PC-3 (cell line): ENCODE results near the gene NRIP2. TPM values are rescaled to one million over a fixed set of nuclear protein-coding genes. Genes with fewer than 3 reads are reported as not detected.

Experiments
- ATAC-seq: fragments of 200-7000 bp; cut with Tn5 transposase; 2 replicates; pipeline ENCODE4 v1.9.1; 2020; ENCODE audit warnings: mild to moderate bottlenecking, moderate library complexity
- BruUV-seq: library from RNA; stranded (reverse); fragments of 400-500 nt; replicated peaks from 2 replicates; lab custom pipeline; 2021; lab: Mats Ljungman, UMichigan
- CTCF ChIA-PET: fragments of 300-600 bp; sonication (Branson Sonifier 250); formaldehyde crosslinking; loops from one replicate; lab custom pipeline; 2022; ENCODE audit warnings: antibody characterized with exemption; lab: Charles Lee
- POLR2A ChIA-PET: fragments of 300-600 bp; sonication (Branson Sonifier 250); formaldehyde crosslinking; loops from one replicate; lab custom pipeline; 2022; ENCODE audit warnings: antibody characterized with exemption; ENCODE audit not compliant: unreplicated experiment; lab: Charles Lee
- DNase-seq: peaks from one replicate; pipeline ENCODE4 v3.0.0-alpha.2; 2015
- H2AFZ ChIP-seq: fragments of 300-600 bp; sonication (generic); 2 replicates; pipeline ENCODE4 v1.6.0; 2016; ENCODE audit warnings: antibody characterized with exemption, low read length
- H3F3A ChIP-seq: fragments of 300-600 bp; sonication (generic); one replicate; pipeline ENCODE4 v1.6.0; 2017; ENCODE audit warnings: antibody characterized with exemption, low read length, control low read depth, mild to moderate bottlenecking; ENCODE audit not compliant: unreplicated experiment
- H3K27ac ChIP-seq: fragments of 300-600 bp; sonication (generic); 2 replicates; pipeline ENCODE4 v1.5.1; 2016; ENCODE audit warnings: mild to moderate bottlenecking, low read length
- H3K27me3 ChIP-seq: fragments of 300-600 bp; sonication (generic); 2 replicates; pipeline ENCODE4 v1.6.1; 2016; ENCODE audit warnings: low read length, mixed read lengths
- H3K36me3 ChIP-seq: fragments of 300-600 bp; sonication (generic); 2 replicates; pipeline ENCODE4 v1.6.1; 2016; ENCODE audit warnings: low read depth, mixed run types, low read length, mixed read lengths
- H3K4me1 ChIP-seq: fragments of 300-600 bp; sonication (generic); 2 replicates; pipeline ENCODE4 v1.5.1; 2016; ENCODE audit warnings: low read length; ENCODE audit not compliant: insufficient read depth
- H3K4me2 ChIP-seq: fragments of 300-600 bp; sonication (generic); 2 replicates; pipeline ENCODE4 v1.6.0; 2016; ENCODE audit warnings: low read length
- H3K4me3 ChIP-seq: fragments of 300-600 bp; sonication (generic); 2 replicates; pipeline ENCODE4 v1.5.1; 2016; ENCODE audit warnings: mild to moderate bottlenecking, low read length, mixed read lengths
- H3K79me2 ChIP-seq: fragments of 300-600 bp; sonication (generic); 2 replicates; pipeline ENCODE4 v1.6.1; 2017; ENCODE audit warnings: low read length, mixed read lengths
- H3K9ac ChIP-seq: fragments of 300-600 bp; sonication (generic); 2 replicates; pipeline ENCODE4 v1.6.0; 2016; ENCODE audit warnings: mild to moderate bottlenecking, low read length
- H3K9me2 ChIP-seq: fragments of 300-600 bp; sonication (generic); replicated peaks from 2 replicates; pipeline ENCODE4 v1.6.1; 2016; ENCODE audit warnings: mixed run types, low read length, mixed read lengths
- H3K9me3 ChIP-seq: fragments of 300-600 bp; sonication (generic); 2 replicates; pipeline ENCODE4 v1.6.1; 2016; ENCODE audit warnings: low read length, mixed read lengths
- H4K20me1 ChIP-seq: fragments of 300-600 bp; sonication (generic); 2 replicates; pipeline ENCODE4 v1.6.1; 2016; ENCODE audit warnings: low read length, mixed read lengths
- CTCF ChIP-seq: fragments of 300-600 bp; sonication (generic); conservative IDR thresholded peaks from 2 replicates; pipeline ENCODE4 v1.5.1; 2017; ENCODE audit warnings: antibody characterized with exemption, low read depth, mild to moderate bottlenecking, low read length
- EZH2 ChIP-seq: fragments of 300-600 bp; sonication (generic); IDR thresholded peaks from one replicate; pipeline ENCODE4 v1.6.1; 2017; ENCODE audit warnings: antibody characterized with exemption, mild to moderate bottlenecking, low read length; ENCODE audit not compliant: unreplicated experiment
- EZH2phosphoT487 ChIP-seq: fragments of 300-600 bp; sonication (generic); IDR thresholded peaks from 2 replicates; pipeline ENCODE4 v1.6.1; 2018; ENCODE audit warnings: mild to moderate bottlenecking, antibody characterized with exemption, low read length, borderline replicate concordance
- intact Hi-C: fragments of 100-400 bp; cut with micrococcal nuclease; formaldehyde crosslinking; loops from 2 replicates; pipeline ENCODE4 v1.9.0; 2023
- total RNA-seq: library from RNA; depleted of rRNA; stranded (reverse); fragments of >200 nt; gene quantifications from 2 replicates; pipeline ENCODE4 v1.2.3, GENCODE V29; 2014

NRIP2 gene
- total RNA-seq, 1 experiment from 2014 or later = not detected

- ChIA-PET CTCF (no interaction called here), POLR2A (no interaction called here)
- H3K4me2 ChIP-seq = no peak overlapping the region
- no peaks in the 10 kb centered on the region for H4K20me1 ChIP-seq
- TF ChIP-seq CTCF (no peak), EZH2 (no peak), EZH2phosphoT487 (no peak)
- no peaks in the 10 kb centered on the region for H3K79me2 ChIP-seq
- no peaks in the 10 kb centered on the region for H3K9me2 ChIP-seq
- BruUV-seq = no TSS peak
- H3K27me3 ChIP-seq = no peaks in the 10 kb centered on the region
- H3K27ac ChIP-seq = no peak overlapping the region
- H3F3A ChIP-seq = no peaks in the 10 kb centered on the region
- H2AFZ ChIP-seq = no peak overlapping the region
- intact Hi-C loops = no loop called here
- no peaks in the 10 kb centered on the region for H3K4me1 ChIP-seq
- H3K9ac ChIP-seq = no peak overlapping the region
- no peak for DNase-seq
- no peak overlapping the region for H3K4me3 ChIP-seq
- H3K9me3 ChIP-seq = no peaks in the 10 kb centered on the region
- no peak for ATAC-seq
- H3K36me3 ChIP-seq = peaks cover 7% of the 10 kb centered on the region; the same call in 1 of the 2 replicates
Measured at GRCh38 chr12:2824541-2824940, 10.3 kb downstream of the NRIP2 start.

GRCh38 chr12:2823483-2823882 lies 11.4 kb downstream of the NRIP2 start:
- no peak for ATAC-seq
- ChIA-PET CTCF (no interaction called here), POLR2A (no interaction called here)
- H3F3A ChIP-seq = no peaks in the 10 kb centered on the region
- no TSS peak for BruUV-seq
- no peaks in the 10 kb centered on the region for H3K4me1 ChIP-seq
- H3K9me3 ChIP-seq = no peaks in the 10 kb centered on the region
- no peaks in the 10 kb centered on the region for H3K79me2 ChIP-seq
- H2AFZ ChIP-seq = no peak overlapping the region
- no peak overlapping the region for H3K9ac ChIP-seq
- H3K4me2 ChIP-seq = no peak overlapping the region
- no peaks in the 10 kb centered on the region for H4K20me1 ChIP-seq
- H3K27ac ChIP-seq = no peak overlapping the region
- H3K36me3 ChIP-seq = peaks cover 7% of the 10 kb centered on the region; the same call in 1 of the 2 replicates
- TF ChIP-seq EZH2phosphoT487 = no peak
- TF ChIP-seq EZH2 = no peak
- TF ChIP-seq CTCF = no peak
- no peak for DNase-seq
- H3K4me3 ChIP-seq = no peak overlapping the region
- intact Hi-C loops = no loop called here
- H3K27me3 ChIP-seq = no peaks in the 10 kb centered on the region
- no peaks in the 10 kb centered on the region for H3K9me2 ChIP-seq

- H3K27ac ChIP-seq = no peak overlapping the region
- no peaks in the 10 kb centered on the region for H3K9me3 ChIP-seq
- no peak overlapping the region for H3K4me3 ChIP-seq
- no peaks in the 10 kb centered on the region for H3K9me2 ChIP-seq
- H3K4me1 ChIP-seq = no peaks in the 10 kb centered on the region
- no TSS peak for BruUV-seq
- H4K20me1 ChIP-seq = no peaks in the 10 kb centered on the region
- ATAC-seq (no peak), DNase-seq (no peak)
- peaks cover 6% of the 10 kb centered on the region; the same call in 1 of the 2 replicates for H3K36me3 ChIP-seq
- TF ChIP-seq EZH2 (no peak), CTCF (no peak), EZH2phosphoT487 (no peak)
- CTCF ChIA-PET = no interaction called here
- intact Hi-C loops = no loop called here
- H3K79me2 ChIP-seq = 0 out of 2 replicates have a peak, but pooled peaks cover 3% of the 10 kb centered on the region
- H3K27me3 ChIP-seq = no peaks in the 10 kb centered on the region
- no peak overlapping the region for H3K9ac ChIP-seq
- no peak overlapping the region for H3K4me2 ChIP-seq
- H2AFZ ChIP-seq = no peak overlapping the region
- POLR2A ChIA-PET = no interaction called here
- no peaks in the 10 kb centered on the region for H3F3A ChIP-seq
Measured at GRCh38 chr12:2820432-2820831, 14.4 kb downstream of the NRIP2 start.
